ENCODE results near the gene TUBE1.
A peak's percentile ranks its signal among the peaks of the same experiment; 100 is the strongest.
"Not testable (repeated sequence)": the region's sequence is repeated elsewhere in the genome, so short reads cannot be mapped to it uniquely, and the experiment has no call there.

The TUBE1 gene

GRCh38 chr6:112050429-112050828 lies 36.9 kb downstream of the TUBE1 start:
- no peak overlapping the region for H3K4me3 Mint-ChIP-seq
- H3K27ac Mint-ChIP-seq, result no peak overlapping the region

GRCh38 chr6:112049996-112050395 lies 37.3 kb downstream of the TUBE1 start:
- Mint-ChIP-seq H3K4me3 (no peak overlapping the region), H3K4me1 (no peaks in the 10 kb centered on the region), H3K27me3 (peaks cover 6% of the 10 kb centered on the region), H3K36me3 (no peaks in the 10 kb centered on the region), H3K9me3 (no peaks in the 10 kb centered on the region), H3K27ac (no peak overlapping the region)
- ATAC-seq (ENCODE audit: low read depth), result no peak
- no peak for DNase-seq (ENCODE audit: low spot score in 2 of 2)

More at GRCh38 chr6:112050429-112050828, 36.9 kb downstream of the TUBE1 start:
- ATAC-seq (ENCODE audit: low read depth) (no peak), DNase-seq (ENCODE audit: low spot score in 2 of 2) (no peak)
- H3K9me3 Mint-ChIP-seq, result no peaks in the 10 kb centered on the region
- H3K36me3 Mint-ChIP-seq, result no peaks in the 10 kb centered on the region
- peaks cover 9% of the 10 kb centered on the region for H3K27me3 Mint-ChIP-seq
- H3K4me1 Mint-ChIP-seq, result no peaks in the 10 kb centered on the region

GRCh38 chr6:112049026-112049799 lies 38.1 kb downstream of the TUBE1 start:
- no peaks in the 10 kb centered on the region for H3K4me1 Mint-ChIP-seq
- DNase-seq (ENCODE audit: low spot score in 2 of 2) (no peak), ATAC-seq (ENCODE audit: low read depth) (no peak)
- H3K27me3 Mint-ChIP-seq, result peaks cover 5% of the 10 kb centered on the region
- H3K36me3 Mint-ChIP-seq, result no peaks in the 10 kb centered on the region
- H3K9me3 Mint-ChIP-seq, result no peaks in the 10 kb centered on the region
- H3K4me3 Mint-ChIP-seq, result no peak overlapping the region
- no peak overlapping the region for H3K27ac Mint-ChIP-seq

- H3K27ac Mint-ChIP-seq; H3K4me3 Mint-ChIP-seq; H3K4me1 Mint-ChIP-seq; H3K27me3 Mint-ChIP-seq; H3K36me3 Mint-ChIP-seq; ATAC-seq (ENCODE audit: low read depth); H3K9me3 Mint-ChIP-seq; DNase-seq (ENCODE audit: low spot score in 2 of 2): not testable (repeated sequence)
These were observed 39.8 kb downstream of the TUBE1 start for GRCh38 chr6:112047523-112047922.

- Mint-ChIP-seq H3K27ac (no peak overlapping the region), H3K9me3 (no peaks in the 10 kb centered on the region), H3K36me3 (no peaks in the 10 kb centered on the region), H3K27me3 (no peaks in the 10 kb centered on the region), H3K4me3 (no peak overlapping the region), H3K4me1 (peaks cover 2% of the 10 kb centered on the region)
- ATAC-seq (ENCODE audit: low read depth), result no peak
- no peak for DNase-seq (ENCODE audit: low spot score in 2 of 2)
These were observed 42.4 kb downstream of the TUBE1 start for GRCh38 chr6:112044856-112045255.

GRCh38 chr6:112044196-112044595 lies 43.1 kb downstream of the TUBE1 start:
- ATAC-seq (ENCODE audit: low read depth) (no peak), DNase-seq (ENCODE audit: low spot score in 2 of 2) (no peak)
- Mint-ChIP-seq H3K4me3 (no peak overlapping the region), H3K4me1 (peaks cover 2% of the 10 kb centered on the region), H3K27me3 (no peaks in the 10 kb centered on the region), H3K9me3 (no peaks in the 10 kb centered on the region), H3K27ac (no peak overlapping the region), H3K36me3 (no peaks in the 10 kb centered on the region)

GRCh38 chr6:112043032-112044007 lies 44.0 kb downstream of the TUBE1 start:
- no peaks in the 10 kb centered on the region for H3K27me3 Mint-ChIP-seq
- H3K9me3 Mint-ChIP-seq, result no peaks in the 10 kb centered on the region
- peak overlapping the region; percentile 96 for H3K4me3 Mint-ChIP-seq
- peaks cover 2% of the 10 kb centered on the region for H3K4me1 Mint-ChIP-seq
- DNase-seq (ENCODE audit: low spot score in 2 of 2) (peak; percentile 89 to 93), ATAC-seq (ENCODE audit: low read depth) (peak; percentile 90)
- peak overlapping the region; percentile 99 for H3K27ac Mint-ChIP-seq
- no peaks in the 10 kb centered on the region for H3K36me3 Mint-ChIP-seq

- Mint-ChIP-seq H3K27me3 (no peaks in the 10 kb centered on the region), H3K4me3 (no peak overlapping the region), H3K27ac (peak overlapping the region; percentile 99), H3K9me3 (no peaks in the 10 kb centered on the region), H3K4me1 (peaks cover 2% of the 10 kb centered on the region), H3K36me3 (no peaks in the 10 kb centered on the region)
- no peak for ATAC-seq (ENCODE audit: low read depth)
- no peak for DNase-seq (ENCODE audit: low spot score in 2 of 2)
These were observed 45.7 kb downstream of the TUBE1 start for GRCh38 chr6:112041535-112041934.

GRCh38 chr6:112040956-112041355 lies 46.3 kb downstream of the TUBE1 start:
- Mint-ChIP-seq H3K27ac (no peak overlapping the region), H3K36me3 (no peaks in the 10 kb centered on the region), H3K4me3 (no peak overlapping the region), H3K9me3 (no peaks in the 10 kb centered on the region), H3K27me3 (peaks cover 1% of the 10 kb centered on the region), H3K4me1 (peaks cover 2% of the 10 kb centered on the region)
- DNase-seq (ENCODE audit: low spot score in 2 of 2), result no peak
- ATAC-seq (ENCODE audit: low read depth), result no peak

- Mint-ChIP-seq H3K27ac (no peak overlapping the region), H3K36me3 (no peaks in the 10 kb centered on the region), H3K9me3 (no peaks in the 10 kb centered on the region), H3K27me3 (peaks cover 1% of the 10 kb centered on the region), H3K4me3 (no peak overlapping the region), H3K4me1 (peaks cover 2% of the 10 kb centered on the region)
- ATAC-seq (ENCODE audit: low read depth), result no peak
- DNase-seq (ENCODE audit: low spot score in 2 of 2), result no peak
These were observed 47.9 kb downstream of the TUBE1 start for GRCh38 chr6:112039431-112039770.

- peaks cover 1% of the 10 kb centered on the region for H3K27me3 Mint-ChIP-seq
- DNase-seq (ENCODE audit: low spot score in 2 of 2), result no peak
- no peaks in the 10 kb centered on the region for H3K9me3 Mint-ChIP-seq
- H3K27ac Mint-ChIP-seq, result no peak overlapping the region
- peaks cover 2% of the 10 kb centered on the region for H3K4me1 Mint-ChIP-seq
- no peak overlapping the region for H3K4me3 Mint-ChIP-seq
- H3K36me3 Mint-ChIP-seq, result no peaks in the 10 kb centered on the region
- no peak for ATAC-seq (ENCODE audit: low read depth)
These were observed 48.4 kb downstream of the TUBE1 start for GRCh38 chr6:112038756-112039430.

GRCh38 chr6:112038268-112038667 lies 49.0 kb downstream of the TUBE1 start:
- DNase-seq (ENCODE audit: low spot score in 2 of 2) (no peak), ATAC-seq (ENCODE audit: low read depth) (no peak)
- Mint-ChIP-seq H3K36me3 (no peaks in the 10 kb centered on the region), H3K9me3 (no peaks in the 10 kb centered on the region), H3K27me3 (peaks cover 6% of the 10 kb centered on the region), H3K27ac (no peak overlapping the region), H3K4me1 (peaks cover 2% of the 10 kb centered on the region), H3K4me3 (no peak overlapping the region)

- DNase-seq (ENCODE audit: low spot score in 2 of 2), result no peak
- no peak for ATAC-seq (ENCODE audit: low read depth)
- Mint-ChIP-seq H3K27ac (no peak overlapping the region), H3K36me3 (no peaks in the 10 kb centered on the region), H3K9me3 (no peaks in the 10 kb centered on the region), H3K27me3 (peaks cover 6% of the 10 kb centered on the region), H3K4me3 (no peak overlapping the region), H3K4me1 (peaks cover 2% of the 10 kb centered on the region)
These were observed 49.5 kb downstream of the TUBE1 start for GRCh38 chr6:112037783-112038216.

- Mint-ChIP-seq H3K9me3 (no peaks in the 10 kb centered on the region), H3K27ac (no peak overlapping the region), H3K4me1 (no peaks in the 10 kb centered on the region), H3K27me3 (peaks cover 6% of the 10 kb centered on the region), H3K4me3 (no peak overlapping the region), H3K36me3 (no peaks in the 10 kb centered on the region)
- ATAC-seq (ENCODE audit: low read depth) (no peak), DNase-seq (ENCODE audit: low spot score in 2 of 2) (no peak)
These were observed 51.1 kb downstream of the TUBE1 start for GRCh38 chr6:112036088-112036637.

All from memory B cell (primary cell).